Omental fat pad (tissue), 4 donors: Measurements from ENCODE around the gene NAALADL2. TPM values are rescaled to one million over a fixed set of nuclear protein-coding genes. Genes with fewer than 3 reads are reported as not detected.

Experiments used
- ATAC-seq: fragments of 150-250 bp; one replicate; pipeline ENCODE4 v1.9.1; 2016; ENCODE audit warnings: mild to moderate bottlenecking, moderate library complexity; ENCODE audit not compliant: low FRiP score
- DNase-seq: peaks from one replicate; pipeline ENCODE4 v3.0.0-alpha.2; 2019; ENCODE audit warnings: low spot score
- total RNA-seq, 4 donors: library from RNA; depleted of rRNA; stranded (reverse); fragments of >200 nt; gene quantifications; one replicate each; pipeline ENCODE4 v1.1.0, GENCODE V29; 2016
- TF ChIP-seq, protein P1 (sequence below), 3 donors: fragments of 450-650 bp; IDR thresholded peaks; one replicate each; pipeline ENCODE4 v1.5.1; 2016 to 2017; ENCODE audit warnings: antibody characterized with exemption in 3 of 3, mild to moderate bottlenecking in 3 of 3, moderate library complexity in 2 of 3

Gene NAALADL2
- total RNA-seq, 4 donors from 2014 or later, result 6.5 to 15.1 (median 8.0) TPM

DNA sequence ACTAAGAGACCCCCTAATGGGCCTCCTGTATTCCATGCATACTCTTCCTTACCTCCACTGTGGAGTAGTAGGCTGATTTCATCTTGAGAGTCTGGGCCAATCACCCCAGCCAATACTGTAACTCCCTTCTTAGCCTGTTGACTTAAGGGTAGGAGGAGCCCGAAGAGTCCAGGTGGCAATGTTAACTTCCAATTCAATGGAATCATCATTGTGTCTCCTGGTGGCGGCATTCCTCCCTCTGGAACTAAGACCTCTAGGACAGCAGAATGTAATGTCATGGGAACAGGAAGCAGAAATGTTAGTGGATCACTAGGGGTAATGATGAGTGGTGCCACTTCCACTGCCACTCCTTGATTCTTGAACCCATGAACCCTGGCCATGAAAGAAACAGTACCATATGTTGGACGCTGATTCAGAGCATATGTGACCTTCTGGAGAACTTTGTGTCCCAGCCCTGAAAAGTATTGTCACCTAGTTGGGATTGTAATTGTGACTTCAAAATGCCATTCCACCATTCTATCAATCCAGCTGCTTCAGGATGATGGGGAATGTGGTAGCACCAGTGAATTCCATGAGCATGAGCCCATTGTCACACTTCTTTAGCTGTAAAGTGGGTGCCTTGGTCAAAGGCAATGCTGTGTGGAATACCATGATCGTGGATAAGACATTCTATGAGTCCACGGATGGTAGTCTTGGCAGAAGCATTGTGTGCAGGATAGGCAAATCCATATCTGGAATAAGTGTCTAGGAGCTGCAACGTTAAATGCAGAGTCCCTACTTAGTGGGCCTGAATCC lies 24.9 kb downstream of the NAALADL2 start:
- ATAC-seq (no peak), DNase-seq (no peak)
- TF ChIP-seq, protein P1, sequence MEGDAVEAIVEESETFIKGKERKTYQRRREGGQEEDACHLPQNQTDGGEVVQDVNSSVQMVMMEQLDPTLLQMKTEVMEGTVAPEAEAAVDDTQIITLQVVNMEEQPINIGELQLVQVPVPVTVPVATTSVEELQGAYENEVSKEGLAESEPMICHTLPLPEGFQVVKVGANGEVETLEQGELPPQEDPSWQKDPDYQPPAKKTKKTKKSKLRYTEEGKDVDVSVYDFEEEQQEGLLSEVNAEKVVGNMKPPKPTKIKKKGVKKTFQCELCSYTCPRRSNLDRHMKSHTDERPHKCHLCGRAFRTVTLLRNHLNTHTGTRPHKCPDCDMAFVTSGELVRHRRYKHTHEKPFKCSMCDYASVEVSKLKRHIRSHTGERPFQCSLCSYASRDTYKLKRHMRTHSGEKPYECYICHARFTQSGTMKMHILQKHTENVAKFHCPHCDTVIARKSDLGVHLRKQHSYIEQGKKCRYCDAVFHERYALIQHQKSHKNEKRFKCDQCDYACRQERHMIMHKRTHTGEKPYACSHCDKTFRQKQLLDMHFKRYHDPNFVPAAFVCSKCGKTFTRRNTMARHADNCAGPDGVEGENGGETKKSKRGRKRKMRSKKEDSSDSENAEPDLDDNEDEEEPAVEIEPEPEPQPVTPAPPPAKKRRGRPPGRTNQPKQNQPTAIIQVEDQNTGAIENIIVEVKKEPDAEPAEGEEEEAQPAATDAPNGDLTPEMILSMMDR (IDR thresholded peaks at IDR 0.05), result no peak

DNA sequence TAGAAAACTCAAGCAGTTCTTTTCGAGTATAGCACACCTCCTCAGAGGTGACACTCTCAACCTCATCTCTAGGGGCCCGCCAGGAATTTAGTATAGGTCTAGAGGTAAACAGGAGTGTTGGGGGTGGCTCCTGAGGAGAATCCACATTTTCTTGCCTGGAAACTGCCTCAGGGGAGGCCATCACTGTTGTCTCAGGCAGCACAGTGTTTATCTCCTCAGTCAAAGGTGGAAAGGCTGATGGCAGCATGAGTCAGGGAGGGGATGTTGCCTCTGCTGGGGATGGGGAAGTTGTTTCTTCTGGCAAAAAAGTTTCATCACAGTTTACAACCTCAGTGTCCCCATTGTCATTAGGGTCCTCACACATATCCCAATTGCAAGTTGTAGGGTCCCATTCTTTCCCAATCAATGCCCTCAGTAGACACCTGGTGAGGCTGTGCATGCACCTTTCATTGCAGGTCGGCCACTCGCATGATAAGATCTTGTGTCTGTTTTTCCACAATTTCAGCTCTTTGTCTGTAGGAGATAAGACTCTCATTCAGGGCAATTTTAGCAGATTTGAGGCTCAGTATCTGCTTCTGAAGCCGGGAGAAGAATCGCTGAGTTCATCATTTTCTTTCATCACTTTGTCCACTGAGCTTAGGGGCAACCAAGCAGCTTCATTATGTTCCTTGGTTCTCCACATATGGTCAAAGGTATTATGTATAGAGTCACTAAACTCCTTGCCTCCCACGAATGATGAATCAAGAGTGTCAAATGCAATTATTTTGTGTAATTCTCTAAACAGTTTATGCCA lies 25.8 kb downstream of the NAALADL2 start:
- DNase-seq (no peak), ATAC-seq (no peak)
- TF ChIP-seq, protein P1 (IDR thresholded peaks at IDR 0.05), result no peak

DNA sequence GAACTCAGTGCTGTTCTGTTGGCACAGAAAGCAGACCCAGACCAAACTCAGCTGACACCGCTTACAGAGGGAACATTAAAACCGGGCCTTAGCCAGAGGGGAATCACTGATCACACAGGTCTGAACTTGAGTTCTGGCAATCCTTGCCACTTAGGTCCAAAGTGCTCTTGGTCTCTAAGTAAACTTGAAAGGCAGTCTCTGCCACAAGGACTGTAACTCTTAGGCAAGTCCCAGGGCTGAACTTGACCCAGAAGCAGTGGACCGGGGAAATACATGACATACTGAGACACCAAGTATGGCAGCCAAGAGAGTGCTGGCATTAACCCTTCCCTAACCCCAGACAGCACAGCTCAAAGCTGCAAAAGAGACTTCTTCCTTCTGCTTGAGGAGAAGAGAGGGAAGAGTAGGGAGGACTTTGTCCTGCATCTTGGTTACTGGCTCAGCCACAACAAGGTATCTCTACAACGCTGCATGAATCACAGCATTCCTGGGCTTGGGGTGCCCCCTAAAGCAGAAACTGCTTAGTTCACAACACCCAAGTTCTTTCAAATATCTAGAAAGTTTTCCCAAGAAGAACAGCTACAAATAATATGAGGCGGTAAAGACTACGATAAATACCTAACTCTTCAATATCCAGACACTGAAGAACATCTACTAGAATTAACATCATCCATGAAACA lies 32.5 kb downstream of the NAALADL2 start:
- ATAC-seq (no peak), DNase-seq (no peak)
- TF ChIP-seq, protein P1 (IDR thresholded peaks at IDR 0.05), result no peak

DNA sequence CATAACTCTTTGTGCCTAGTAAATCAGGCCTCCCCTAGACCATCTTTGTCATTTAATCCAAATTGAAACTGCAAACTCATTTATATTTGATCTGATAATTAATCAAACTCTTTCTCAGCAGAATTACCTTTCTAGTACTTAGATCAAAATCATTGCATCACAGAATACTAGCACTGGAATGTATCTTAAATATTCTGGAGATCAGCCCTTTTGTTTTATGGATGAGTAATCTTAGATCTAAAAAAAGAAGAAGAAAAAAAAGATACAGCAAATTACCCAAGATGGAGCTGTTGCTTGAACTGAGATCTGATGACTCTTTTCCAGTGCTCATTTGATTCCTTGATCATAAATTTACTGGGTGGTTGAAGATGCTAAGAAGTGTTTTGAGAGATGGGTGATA lies 47.9 kb downstream of the NAALADL2 start:
- no peak for ATAC-seq
- TF ChIP-seq, protein P1 (IDR thresholded peaks at IDR 0.05), result no peak
- no peak for DNase-seq

DNA sequence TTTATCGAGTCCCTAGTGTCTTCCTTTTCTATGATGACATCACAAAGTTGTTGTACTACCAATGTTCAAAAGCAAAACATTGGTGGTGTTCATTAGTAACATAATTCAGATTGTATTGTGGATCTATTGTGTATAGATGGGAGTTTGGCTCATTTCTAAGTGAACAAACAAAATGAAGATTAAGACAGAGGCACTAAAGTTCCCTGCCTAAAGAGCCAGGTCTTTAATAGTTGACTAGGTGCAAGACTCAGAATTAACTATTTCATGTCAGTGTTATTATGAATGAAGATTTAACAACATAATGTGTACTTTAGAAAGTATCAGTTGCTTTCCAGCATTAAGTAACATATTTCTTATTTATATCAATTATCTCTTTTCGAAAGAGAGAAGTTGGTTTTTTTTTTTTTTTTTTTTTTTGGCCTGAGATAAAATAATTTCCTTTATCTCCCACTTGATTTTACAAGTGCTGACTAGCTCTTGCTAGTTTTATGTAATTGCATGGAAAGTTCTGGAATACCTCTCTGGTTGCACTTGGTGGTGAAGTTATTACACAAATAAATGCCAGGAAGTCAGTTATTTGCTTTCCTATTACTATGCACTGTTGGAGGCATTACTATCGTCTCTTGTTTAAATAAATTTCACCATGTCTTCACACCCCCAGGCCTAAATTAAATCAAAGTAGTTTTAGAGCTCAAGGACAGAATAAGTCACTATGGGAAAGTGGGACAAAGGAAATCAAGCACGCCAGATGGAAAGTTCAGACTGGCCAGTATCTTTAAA lies 48.7 kb downstream of the NAALADL2 start:
- TF ChIP-seq, protein P1 (IDR thresholded peaks at IDR 0.05), result no peak
- DNase-seq (no peak), ATAC-seq (no peak)
